ENCODE measurements around the gene PLCD4.

- TF ChIP-seq CTCF (conservative IDR thresholded peaks at IDR 0.05; ENCODE audit: low read length) = no peak
- TF ChIP-seq EZH2phosphoT487 (IDR thresholded peaks at IDR 0.05; ENCODE audit: borderline replicate concordance) = no peak
Observed at GRCh38 chr2:218671654-218672566, 64.2 kb downstream of the PLCD4 start, which contains the start of the genes RNF25 and STK36.
